Activated CD4-positive, alpha-beta T cell treated with anti-CD3 and anti-CD28 coated beads for 48 hours (primary cell): Measurements from ENCODE around the gene MAP7D2.
"Not testable (repeated sequence)": the region's sequence is repeated elsewhere in the genome, so short reads cannot be mapped to it uniquely, and the experiment has no call there.

Experiments used
- DNase-seq: peaks from one replicate; pipeline ENCODE4 v3.0.0-alpha.2; 2020

Gene MAP7D2

GRCh38 chrX:20116577-20117240, at the start of gene MAP7D2:
MAP7D2 (minus strand) TSS chrX:20116907; CDS start chrX:20116879, 28 bp downstream.
- no peak for DNase-seq

- DNase-seq, result not testable (repeated sequence)
Measured at GRCh38 chrX:20162516-20162915, 45.8 kb upstream of the MAP7D2 start.

- DNase-seq, result no peak
Measured at GRCh38 chrX:20159797-20160385, 43.2 kb upstream of the MAP7D2 start.

GRCh38 chrX:20151689-20152088, 35.0 kb upstream of the MAP7D2 start:
- DNase-seq, result no peak

- DNase-seq, result no peak
Measured at GRCh38 chrX:20149326-20149725, 32.6 kb upstream of the MAP7D2 start.

- no peak for DNase-seq
Measured at GRCh38 chrX:20147561-20147960, 30.9 kb upstream of the MAP7D2 start.

GRCh38 chrX:20144491-20144890, 27.8 kb upstream of the MAP7D2 start:
- peak; percentile 8 for DNase-seq

GRCh38 chrX:20143561-20143960, 26.9 kb upstream of the MAP7D2 start:
- DNase-seq, result no peak

GRCh38 chrX:20143111-20143510, 26.4 kb upstream of the MAP7D2 start:
- DNase-seq, result no peak

GRCh38 chrX:20141281-20142220, 24.8 kb upstream of the MAP7D2 start, which contains the start of gene EIF1AX:
EIF1AX (minus strand) TSS chrX:20141838; CDS start chrX:20141640, 198 bp downstream.
- DNase-seq, result peak; percentile 96

GRCh38 chrX:20140420-20140819, 23.7 kb upstream of the MAP7D2 start:
- DNase-seq, result no peak

GRCh38 chrX:20139966-20140365, 23.3 kb upstream of the MAP7D2 start:
- no peak for DNase-seq

GRCh38 chrX:20135944-20136343, 19.2 kb upstream of the MAP7D2 start:
- DNase-seq, result no peak

GRCh38 chrX:20132666-20133065, 16.0 kb upstream of the MAP7D2 start:
- no peak for DNase-seq

GRCh38 chrX:20130357-20130756, 13.7 kb upstream of the MAP7D2 start:
- no peak for DNase-seq

- no peak for DNase-seq
Measured at GRCh38 chrX:20129547-20129946, 12.8 kb upstream of the MAP7D2 start.

GRCh38 chrX:20128670-20129069, 12.0 kb upstream of the MAP7D2 start:
- DNase-seq, result no peak

GRCh38 chrX:20127440-20127839, 10.7 kb upstream of the MAP7D2 start:
- DNase-seq, result not testable (repeated sequence)

GRCh38 chrX:20126833-20127232, 10.1 kb upstream of the MAP7D2 start:
- not testable (repeated sequence) for DNase-seq

- DNase-seq, result no peak
Measured at GRCh38 chrX:20124964-20125363, 8.3 kb upstream of the MAP7D2 start.

GRCh38 chrX:20118065-20118824, 1.5 kb upstream of the MAP7D2 start:
- DNase-seq, result no peak

- no peak for DNase-seq
Measured at GRCh38 chrX:20116087-20116576, 575 bp downstream of the MAP7D2 start.
